Raji (cell line): ENCODE results near the gene ADD1.

ENCODE experiments used
- POLR2A ChIP-seq: IDR thresholded peaks from 2 replicates; pipeline ENCODE4 v1.6.1; 2011; ENCODE audit warnings: low read depth, low read length, control low read depth; ENCODE audit not compliant: insufficient read depth

ADD1 gene

DNA sequence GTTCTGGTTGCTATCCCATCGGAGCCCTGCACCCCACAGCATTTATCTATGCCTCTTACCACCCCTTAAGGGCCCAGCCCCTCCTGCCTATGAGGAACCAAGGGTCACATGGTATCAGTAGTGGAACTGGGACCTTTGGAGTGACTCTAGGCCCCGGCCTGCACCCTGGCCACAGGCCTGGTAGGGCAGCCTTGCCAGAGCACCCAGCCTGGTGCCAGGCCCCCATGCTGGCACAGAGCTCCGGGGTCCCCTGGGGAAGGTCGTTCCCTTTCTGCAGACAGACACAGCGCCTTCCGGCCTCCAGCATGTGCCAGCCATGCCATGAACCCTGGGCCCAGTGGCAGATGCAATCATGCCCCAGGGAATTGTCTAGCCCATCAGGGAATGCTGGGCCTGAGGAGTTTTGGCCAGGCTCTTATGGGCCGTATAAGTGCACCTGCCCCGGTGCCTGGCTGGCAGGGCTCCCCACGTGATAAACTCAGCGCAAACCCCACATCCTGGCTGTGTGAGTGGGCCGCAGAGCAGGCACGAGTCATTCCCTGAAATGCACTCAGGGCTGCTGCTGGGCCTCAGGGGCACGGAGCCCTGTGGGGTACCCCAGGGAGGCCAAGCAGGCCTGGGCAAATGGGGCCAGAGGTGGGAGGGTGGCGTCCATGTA lies 19.8 kb upstream of the ADD1 start:
- no peak for TF ChIP-seq POLR2A

DNA sequence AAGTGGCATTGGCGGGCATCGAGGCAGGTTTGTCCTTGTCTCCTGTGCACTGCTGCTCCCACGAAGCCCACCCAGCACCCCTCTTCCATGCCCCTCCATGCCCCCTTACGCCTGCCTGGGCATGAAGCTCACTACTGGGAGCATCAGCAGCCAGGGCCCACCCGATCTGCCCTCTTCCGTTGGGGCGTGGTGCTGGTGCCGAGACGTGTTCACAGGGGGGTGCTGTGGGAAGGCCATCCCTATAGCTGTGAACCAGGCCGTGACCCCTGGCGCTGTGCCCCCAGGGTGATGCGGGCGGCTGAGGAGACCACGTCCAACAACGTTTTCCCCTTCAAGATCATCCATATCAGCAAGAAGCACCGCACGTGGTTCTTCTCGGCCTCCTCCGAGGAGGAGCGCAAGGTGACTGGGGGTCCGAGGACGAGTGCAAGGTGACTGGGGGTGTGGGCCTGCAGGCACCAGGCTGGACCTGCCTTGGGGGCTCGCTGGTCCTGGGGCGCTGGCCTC lies 19.3 kb upstream of the ADD1 start:
- TF ChIP-seq POLR2A: no peak

DNA sequence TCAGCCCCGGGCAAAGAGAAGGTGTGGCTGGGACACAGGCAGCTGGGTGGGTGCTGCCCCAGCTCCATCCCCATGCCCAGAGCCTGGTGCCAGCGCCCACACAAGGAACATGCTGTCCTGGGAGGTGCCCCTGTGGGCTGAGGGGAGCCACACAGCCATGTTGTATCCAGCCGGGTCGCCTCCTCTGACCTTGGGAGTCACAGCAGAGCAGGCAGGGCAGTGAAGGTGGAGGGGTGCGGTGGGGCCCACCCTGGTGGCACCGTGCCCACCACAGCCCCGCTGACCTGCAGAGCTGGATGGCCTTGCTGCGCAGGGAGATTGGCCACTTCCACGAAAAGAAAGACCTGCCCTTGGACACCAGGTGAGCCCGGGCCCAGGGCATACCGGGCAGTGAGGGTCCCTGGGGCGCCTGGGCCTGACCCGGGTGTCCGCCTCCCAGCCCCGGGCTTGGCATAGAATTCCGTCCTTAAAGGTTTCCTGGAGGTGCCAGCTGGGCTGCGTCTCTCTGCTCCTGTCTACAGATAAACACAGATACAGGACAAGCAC lies 18.7 kb upstream of the ADD1 start:
- no peak for TF ChIP-seq POLR2A

DNA sequence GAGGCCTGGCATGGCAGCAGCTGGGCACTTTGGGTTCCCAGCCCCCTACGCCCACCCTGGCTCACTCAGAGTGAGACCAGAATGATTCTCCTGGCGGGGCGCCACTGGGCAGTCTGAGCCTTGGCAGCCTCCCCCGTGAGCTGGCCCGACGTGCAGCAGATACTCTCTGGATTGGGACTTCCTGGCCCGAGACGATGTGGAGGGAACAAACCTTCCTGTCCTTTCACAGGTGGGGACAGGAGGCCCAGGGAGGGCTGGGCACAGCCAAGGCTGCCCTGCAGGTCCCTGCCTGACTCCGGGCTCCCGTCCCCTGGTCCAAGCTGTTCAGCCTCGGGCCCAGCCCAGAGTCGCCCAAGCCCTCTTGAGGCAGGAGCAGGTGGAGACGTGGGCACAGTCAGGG lies 17.9 kb upstream of the ADD1 start:
- no peak for TF ChIP-seq POLR2A

DNA sequence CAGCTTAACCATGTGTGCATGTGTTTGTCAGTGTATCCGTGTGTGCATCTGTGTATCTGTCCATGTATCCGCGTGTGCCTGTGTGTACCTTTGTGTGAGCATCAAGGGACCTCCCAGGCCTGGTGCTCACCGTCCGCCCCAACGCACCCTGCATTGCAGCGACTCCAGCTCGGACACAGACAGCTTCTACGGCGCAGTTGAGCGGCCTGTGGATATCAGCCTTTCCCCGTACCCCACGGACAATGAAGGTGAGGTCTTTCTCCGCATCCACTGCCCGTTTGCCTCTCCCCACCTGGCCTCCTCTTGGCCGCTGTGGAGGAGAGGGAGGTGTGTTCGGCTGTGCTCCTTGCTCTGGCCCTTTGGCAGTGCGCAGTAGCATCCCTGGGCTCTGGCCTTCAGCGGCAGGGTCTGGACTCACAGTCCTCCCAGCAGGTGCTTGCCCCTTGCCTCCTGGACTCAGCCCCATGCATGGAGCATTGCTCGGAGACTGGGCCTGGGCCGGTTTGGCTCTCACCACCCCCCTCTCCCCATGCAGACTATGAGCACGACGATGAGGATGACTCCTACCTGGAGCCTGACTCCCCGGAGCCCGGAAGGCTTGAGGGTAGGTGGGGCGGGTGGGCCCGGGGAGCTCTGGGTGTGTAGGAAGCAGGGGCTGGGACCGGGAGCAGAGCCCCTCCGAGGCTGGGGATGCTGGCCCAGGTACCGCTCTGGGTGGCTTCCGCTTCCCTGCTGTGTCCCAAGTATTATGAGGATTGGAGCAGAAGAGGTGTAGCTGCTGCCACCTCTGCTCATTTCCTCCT lies 16.4 kb upstream of the ADD1 start:
- TF ChIP-seq POLR2A: no peak

DNA sequence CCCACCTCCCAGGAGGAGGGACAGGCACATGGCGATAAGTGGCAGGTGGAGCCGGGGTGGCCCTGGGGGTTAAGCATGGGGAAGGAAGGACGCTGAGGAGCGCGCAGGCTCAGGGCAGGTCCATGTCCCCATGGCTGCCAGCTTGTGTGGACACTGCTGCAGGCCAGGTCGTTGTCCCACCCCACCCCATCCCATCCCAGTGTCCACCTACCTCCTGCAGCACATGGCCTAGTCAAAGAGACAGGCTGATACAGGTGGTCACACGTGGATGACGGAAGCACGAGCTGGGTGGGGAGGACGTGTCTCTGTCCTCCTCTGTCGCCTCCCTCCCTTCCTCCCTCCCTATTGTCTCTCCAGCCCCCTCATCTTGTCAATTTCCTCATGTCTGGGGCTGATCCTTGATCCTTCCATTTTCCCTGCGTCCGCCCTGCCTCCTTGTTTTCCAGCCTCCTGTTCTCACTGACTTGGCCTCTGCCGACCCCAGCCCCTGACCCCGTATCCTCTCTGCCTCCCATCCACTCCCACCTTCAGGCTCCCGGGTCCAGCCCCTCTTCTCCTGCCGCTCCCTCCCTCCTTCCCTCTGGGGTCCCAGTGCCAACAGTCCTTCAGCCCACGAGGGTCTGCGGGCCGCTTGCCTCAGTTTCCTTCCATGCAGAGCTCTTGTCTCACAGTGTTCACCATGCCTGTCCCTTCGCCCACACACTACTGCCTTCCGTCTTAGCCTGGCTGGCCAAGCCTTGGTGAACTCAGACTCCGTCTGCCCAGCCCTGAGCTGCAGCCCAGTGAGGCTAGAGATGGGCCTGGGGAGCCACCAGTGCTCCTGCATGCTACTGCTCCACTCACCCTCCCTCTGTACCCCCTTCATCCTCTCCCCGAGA lies 15.5 kb upstream of the ADD1 start:
- TF ChIP-seq POLR2A: no peak

DNA sequence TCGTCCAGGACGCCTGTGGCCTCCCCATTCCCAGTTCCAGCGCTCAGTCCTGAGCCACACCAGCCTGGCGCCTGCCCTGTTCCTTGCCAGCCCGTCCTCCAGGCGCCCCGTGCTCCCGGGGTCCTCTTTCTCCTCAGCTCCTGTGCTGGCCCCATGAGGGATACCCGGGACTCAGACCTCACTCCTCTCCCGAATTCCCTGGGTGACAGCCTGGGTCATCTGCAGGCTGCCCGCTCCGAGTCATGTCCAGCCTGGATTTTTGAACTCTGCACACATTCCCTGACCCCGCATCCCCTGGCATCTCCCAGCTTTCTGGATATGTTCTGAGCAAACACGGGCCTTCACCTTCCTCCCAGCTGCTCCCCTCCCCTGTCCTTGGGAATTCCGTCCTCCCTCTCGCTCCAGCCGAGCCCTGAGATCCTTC lies 14.9 kb upstream of the ADD1 start:
- no peak for TF ChIP-seq POLR2A

DNA sequence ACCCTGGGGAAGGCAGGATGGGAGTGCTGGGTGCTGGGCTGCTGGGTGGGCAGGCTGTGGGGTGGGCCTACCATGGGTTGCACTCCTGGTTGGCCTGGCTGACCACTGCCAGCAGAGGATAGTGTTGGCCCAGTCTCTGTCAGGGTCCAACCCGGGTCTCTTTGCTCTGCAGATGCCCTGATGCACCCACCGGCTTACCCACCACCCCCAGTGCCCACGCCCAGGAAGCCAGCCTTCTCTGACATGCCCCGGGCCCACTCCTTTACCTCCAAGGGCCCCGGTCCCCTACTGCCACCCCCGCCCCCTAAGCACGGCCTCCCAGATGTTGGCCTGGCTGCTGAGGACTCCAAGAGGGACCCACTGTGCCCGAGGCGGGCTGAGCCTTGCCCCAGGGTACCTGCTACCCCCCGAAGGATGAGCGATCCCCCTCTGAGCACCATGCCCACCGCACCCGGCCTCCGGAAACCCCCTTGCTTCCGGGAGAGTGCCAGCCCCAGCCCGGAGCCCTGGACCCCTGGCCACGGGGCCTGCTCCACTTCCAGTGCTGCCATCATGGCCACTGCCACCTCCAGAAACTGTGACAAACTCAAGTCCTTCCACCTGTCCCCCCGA lies 14.2 kb upstream of the ADD1 start:
- TF ChIP-seq POLR2A: no peak

DNA sequence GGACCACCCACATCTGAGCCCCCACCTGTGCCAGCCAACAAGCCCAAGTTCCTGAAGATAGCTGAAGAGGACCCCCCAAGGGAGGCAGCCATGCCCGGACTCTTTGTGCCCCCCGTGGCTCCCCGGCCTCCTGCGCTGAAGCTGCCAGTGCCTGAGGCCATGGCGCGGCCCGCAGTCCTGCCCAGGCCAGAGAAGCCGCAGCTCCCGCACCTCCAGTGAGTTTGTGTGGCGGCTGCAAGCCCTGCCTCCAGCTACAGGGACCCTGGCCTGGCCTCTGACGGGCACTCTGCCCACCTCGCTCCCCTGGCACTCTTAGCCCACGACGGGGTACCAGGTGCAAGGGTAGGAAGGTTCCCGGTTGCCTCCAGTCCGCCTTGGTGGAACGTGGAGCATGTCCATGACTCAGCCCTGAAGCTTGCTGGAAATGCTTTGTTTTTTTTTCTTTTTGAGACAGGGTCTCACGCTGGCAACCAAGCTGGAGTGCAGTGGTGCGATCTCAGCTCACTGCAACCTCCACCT lies 13.7 kb upstream of the ADD1 start:
- no peak for TF ChIP-seq POLR2A

DNA sequence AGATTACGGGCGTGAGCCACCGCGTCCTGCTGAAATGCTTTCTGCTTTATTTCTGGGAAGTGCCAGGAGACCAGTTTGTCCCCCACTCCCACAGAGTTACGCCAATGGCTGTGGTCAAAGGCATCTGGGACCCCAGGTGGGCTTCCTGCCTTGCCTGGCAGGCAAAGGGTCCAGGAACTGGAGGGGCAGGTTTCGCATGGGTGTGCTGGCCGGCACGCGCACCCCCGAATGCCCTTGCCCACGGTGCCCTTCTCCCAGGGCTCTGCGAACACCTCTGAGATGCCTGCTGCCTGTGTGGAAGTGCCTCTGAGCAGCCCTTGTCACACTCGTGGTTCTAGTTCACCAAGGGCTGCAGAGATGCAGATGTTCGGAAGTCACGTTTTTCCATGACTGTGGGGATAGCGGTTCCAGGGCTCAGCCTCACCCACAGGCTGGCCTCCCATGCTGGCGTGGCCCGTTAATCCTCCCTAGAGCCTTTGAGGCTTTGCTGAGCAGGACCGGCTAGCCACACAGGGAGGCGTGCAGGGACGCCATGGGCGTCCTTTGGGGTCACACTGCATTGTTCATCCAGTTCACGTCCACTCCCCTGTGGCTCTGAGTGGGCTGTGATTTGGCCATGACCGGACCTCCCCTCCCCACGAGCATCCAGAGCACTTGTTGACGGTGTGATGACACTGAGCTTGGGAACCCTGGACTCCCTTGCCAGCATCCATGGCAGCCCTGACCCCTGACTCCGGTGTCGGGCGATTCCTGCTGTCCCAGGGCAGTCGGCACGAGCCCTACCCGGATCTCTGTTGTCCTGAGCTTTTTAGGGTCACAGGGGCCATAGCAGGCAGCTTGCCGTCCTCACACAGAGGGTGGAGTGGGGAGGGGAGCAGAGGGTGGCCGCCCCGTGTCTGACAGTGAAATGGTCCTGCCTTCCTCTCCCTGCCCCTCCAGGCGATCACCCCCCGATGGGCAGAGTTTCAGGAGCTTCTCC lies 12.7 kb upstream of the ADD1 start:
- no peak for TF ChIP-seq POLR2A

DNA sequence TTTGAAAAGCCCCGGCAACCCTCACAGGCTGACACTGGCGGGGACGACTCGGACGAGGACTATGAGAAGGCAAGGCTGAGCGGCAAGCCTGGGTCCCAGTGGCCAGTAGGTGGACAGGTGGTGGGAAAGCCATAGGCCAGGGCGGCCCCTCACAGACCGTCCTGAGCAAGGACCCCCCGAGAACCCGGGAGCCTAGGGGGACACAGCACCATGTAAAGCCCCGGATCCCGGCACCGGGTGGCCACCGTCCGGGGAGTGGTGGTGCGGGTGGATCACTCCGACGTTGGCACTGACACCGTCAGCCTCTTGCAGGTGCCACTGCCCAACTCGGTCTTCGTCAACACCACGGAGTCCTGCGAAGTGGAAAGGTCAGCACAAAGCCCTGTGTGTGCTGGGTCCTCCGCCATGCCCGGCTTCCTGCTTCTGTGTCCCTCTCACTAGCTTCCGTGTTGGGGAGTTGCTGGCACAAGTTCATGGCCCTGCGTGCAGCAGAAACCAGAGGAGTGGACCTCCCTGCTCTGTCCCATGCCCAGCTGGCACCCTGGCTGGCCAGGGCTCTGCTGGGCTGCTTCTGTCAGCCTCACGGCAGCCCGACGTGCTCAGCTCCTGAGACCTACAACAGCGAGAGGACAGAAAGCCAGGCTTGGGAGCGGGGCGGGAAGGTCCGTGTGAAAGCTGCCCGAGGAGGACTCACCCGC lies 11.9 kb upstream of the ADD1 start:
- no peak for TF ChIP-seq POLR2A

DNA sequence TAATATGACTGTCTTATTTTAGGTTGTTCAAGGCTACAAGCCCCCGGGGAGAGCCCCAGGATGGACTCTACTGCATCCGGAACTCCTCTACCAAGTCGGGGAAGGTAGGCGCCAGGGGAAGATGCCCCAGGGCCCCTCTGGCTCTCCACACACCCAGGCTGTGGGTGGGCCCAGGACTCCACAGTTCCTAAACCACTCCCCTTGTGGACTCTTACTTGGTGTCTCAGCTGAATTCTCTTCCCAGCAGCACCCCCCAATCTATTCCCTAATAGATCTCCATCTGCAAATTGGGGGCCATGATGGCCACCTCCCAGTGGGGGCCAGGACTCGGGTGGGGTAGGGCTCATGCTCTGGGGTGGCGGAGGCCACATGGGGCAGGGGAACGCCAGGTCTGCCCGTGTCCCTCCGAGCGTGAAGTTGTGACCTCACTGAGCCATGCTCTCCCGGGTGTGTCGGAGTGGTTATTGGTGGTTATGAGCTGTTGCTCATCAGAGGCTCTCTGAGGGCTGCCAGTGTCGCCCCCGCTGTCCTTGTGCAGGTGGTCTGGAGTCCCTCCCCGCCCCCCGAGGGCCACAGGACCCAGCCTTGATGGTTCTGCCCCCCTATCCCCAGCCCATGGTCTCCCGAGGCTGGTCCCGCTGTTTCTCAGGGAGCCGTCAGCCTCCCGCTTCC lies 11.2 kb upstream of the ADD1 start:
- TF ChIP-seq POLR2A: no peak

DNA sequence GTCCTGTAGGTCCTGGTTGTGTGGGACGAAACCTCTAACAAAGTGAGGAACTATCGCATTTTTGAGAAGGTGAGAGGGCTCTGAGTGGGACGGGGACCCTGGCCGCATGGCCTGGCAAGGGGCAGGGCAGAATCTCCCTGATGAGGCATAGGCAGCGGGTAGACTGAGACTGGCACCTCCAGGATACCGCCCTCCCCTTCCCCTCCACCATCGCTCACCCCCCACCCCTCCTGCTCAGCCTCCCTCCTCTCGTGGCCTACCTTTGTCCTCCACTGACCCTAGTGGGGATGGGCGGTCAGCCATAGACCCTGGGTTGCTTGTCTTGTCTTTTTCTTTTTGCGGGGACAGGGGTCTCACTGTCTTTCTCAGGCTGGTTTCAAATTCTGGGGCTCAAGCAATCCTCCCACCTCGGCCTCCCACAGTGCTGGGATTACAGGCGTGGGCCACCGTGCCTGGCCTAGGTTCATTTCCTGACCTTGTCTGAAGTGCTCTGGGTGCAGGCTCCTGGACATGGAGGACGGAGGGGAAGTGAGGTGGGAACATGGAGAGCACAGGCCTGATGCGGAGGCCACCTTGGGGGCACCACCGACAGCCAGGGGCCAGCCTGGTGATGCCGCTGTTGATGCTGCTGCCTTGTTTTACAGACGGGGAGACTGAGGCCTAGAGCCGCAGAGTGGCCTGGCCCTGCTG lies 10.5 kb upstream of the ADD1 start:
- no peak for TF ChIP-seq POLR2A
